Stimulated activated CD8-positive, alpha-beta memory T cell treated with anti-CD3 and anti-CD28 coated beads, Interleukin-15, amount 100 ng/mL, for 48 hours (primary cell): Measurements from ENCODE around the gene SSX2IP.

Experiments
- DNase-seq, 2 donors: peaks; one replicate each; pipeline ENCODE4 v3.0.0-alpha.2; 2020; ENCODE audit warnings: low read depth in 2 of 2

The SSX2IP gene

DNA sequence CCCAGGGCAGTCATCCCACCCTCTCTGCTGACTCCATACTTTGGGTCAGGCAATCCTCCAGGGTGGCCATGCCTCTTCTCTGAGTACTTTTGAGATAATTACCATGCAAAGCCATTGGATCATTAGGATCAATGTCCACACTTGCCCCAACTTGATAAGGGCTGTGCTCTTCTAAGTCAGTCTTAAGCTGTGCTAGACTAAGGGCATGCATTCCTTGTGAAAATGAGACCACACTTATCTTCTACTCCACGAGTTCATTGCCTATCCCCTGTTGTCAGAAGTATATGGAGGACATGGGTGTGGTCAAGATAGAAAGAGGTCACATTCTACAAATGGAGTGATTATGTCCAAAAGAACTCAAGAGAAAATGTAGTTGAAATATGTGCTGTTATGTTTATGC lies 18.9 kb upstream of the SSX2IP start:
- no peak for DNase-seq

DNA sequence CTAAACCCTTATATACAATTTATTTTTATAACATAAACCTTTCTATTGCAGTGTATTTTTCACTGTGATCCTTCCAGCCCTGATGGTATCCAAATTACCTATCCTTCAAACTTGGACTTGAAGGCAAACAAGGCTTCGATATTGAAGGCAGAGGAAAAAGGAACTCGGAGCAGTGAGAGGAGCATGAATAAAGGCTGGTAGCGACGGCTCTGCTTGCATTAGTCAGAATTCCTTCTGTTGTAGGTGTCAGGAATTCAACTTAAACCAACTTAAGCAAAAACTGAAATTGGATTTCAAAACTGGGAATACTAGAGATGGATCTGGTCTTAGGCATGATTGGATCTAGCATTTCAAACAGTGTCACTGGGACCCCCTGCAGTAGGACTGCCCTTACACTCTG lies 17.8 kb upstream of the SSX2IP start:
- DNase-seq, result no peak

DNA sequence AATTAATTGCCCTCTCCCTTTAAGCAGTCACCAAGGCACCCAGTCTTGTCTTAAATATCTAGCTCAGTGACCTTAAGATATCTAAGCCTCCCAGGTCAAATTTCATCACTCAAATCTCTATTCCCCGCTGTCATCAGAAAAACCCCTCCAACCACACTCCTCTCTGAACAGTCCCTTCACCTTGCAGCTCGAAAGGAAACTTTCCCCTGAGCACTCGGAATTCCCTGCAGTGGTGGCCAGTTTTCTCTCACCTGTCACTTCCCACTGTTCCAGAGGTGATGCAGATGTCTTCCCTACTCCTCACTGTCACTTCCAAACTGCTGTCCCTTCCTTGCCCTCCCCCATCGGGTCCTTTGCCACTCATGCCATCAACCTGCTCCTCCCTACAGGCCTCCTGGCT lies 15.3 kb upstream of the SSX2IP start:
- DNase-seq, result no peak

DNA sequence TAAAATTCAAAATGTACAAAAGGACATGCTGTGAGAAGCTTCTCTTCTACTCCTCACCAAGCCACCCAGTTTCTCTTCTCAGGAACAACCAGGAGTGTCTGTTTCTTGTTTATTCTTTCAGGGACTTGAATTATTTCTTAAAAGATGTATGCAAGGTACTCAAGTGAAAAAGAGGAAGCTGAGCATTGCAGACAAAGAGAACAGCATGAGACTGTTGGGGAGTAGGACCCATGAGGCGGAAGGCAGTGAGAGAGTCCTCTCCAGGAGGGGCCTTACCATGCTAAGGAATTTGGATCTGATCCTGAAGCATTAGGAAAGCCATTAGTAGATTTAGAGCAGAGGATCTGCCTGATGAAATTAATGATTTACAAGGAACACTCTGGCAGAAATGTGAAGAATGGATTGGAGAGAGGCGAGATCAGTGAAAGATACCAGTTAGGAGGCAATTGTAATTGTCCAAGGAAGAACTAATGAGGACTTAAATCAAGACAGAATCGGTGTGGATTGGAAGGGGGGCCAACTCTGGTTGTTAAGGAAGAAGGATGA lies 14.7 kb upstream of the SSX2IP start:
- no peak for DNase-seq

DNA sequence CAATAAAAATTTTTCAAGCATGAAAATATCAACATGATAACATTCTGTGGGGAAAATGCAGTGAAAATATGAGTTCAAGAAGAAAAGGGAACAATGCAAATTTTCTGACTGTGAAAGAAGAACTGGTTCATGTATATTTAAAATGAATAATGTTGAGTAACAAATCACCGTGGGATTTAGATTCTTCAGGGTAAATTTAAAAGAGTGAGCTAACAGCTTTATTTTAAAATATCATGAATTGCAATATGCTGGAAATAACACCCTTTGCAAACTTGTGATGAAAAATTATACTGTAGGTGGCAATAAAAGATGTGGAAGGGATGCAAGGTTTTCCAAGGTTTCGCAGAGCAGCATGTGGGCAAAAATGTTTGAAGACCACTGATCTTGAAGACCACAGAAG lies 13.2 kb upstream of the SSX2IP start:
- no peak for DNase-seq

DNA sequence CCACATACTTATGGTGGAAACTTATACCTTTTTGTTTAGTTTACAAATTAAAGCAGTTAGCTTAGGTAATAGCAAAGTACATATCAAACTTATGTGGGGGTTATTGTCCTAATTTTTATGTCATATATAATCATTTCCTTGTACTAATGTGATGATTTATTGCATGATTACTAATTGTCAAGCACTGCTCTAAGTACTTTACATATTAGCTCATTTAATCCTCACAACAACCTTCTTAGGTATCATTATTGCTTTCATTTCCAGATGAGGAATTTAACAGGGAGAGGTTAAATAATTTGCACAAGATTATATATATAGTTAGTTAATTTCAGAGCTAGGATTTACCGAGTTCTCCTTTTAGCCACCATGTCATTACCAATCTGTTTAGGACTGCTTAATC lies 11.9 kb upstream of the SSX2IP start:
- DNase-seq, result no peak

DNA sequence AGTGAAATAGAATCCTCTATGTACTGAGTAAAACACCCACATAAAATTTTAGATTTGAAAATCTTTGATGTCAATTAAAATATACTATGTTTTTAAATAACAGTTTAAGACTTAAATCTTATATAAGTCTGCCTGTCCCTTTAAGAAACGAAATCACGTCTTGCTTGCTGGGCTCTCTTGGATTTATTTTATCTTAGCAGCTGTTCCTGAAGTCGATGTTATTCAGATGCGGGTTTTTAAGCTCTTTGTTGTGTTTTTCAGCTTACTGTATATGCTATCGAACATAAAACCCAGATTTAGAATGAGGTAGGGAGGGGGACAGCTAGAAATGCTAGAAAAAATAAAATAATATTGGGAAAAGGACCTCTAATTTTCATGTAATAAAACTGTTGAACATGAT lies 11.1 kb upstream of the SSX2IP start:
- no peak for DNase-seq

DNA sequence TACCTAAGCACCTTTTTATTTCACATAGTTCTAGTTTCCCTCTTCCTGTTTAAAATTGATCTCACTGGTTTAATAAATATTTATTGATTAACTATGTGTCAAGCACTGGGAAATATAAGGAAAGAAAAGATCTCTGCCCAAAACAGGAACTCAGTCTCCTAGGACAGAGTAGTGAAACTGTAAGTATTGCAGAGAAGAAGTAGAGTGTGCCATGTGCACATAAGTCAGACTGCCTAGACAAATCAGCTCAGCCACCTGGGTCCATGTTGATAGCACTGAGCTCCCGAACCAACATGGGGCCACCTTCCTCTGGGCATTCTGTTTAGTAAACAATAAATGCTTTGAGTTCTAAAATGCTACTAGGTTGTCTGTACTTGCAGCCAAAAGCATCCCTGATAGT lies 9.8 kb upstream of the SSX2IP start:
- no peak for DNase-seq

DNA sequence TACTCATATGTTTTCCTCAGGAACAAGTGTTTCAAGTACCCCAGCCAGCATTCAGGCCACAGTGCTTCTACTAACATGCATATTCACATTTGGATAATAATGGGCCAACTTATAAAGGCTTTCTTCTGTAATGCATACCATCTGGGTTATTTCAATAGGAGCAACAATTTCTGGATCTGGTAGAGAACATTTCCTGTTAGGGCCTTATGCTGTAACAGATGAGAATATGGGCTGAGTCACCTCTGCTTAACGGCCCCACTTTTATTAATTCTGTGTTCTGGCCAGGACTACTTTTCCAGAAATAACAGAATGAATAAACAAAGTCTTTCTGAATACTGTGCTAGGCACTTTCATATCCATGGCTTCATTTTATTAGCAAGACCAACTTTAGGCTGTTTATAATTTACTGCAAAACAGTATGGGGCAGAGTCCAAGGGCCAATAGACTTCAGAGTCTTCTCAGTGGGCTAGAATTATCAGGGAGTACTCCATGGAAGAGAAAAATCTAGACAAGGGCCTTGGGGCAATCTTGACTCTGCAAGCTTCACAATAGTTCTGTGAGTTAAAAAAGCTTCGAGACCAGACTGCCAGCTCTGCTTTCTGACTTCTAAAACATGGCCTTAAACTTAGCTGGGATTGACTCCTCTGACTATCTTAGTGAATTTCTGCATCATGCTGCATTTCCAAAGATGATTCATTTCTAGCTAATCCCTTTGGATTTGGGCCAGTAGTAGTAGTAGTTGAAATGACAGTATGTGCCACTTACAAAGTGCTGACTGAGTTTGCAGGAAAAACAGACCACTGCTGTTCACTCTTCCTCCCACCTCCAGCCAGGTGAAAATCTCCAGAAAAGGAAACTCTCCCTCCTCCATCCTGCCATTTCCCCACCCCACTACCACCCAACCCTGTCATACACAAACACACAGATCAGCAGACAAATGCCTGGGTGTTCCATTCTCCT lies 8.2 kb upstream of the SSX2IP start:
- DNase-seq, result no peak

DNA sequence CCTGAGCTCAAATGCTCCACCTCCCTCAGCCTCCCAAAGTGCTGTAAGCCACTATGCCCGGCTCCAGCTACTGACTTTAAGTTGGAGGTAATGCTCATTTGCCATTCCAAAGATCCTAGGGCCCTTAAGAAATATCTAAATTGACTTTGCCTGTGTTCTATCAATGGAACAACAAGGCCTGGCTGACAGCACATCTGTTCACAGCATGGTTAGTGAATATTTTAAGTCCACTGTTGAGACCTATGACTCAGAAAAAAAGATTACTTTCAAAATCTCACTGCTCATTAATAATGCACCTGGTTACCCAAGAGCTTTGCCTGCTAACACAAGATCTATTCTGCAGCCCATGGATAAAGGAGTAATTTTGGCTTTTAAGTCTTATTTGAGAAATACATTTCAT lies 3.5 kb upstream of the SSX2IP start:
- no peak for DNase-seq

DNA sequence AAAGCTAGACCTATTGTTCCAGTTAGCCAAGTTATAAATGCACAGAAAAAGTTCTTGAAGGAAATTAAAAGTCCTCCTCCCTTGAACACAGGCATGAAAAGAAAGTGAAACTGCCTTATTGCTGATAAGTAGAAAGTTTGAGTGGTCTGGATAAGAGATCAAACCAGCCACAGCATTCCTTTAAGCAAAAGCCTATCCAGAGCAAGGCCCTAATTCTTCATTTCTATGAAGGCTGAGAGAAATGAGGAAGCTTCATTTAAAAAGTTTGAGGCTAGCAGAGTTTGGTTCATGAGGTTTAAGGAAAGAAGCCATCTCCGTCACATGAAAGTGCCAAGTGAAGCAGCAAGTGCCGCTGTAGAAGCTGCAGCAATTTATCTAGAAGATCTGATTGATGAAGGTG lies 2.7 kb upstream of the SSX2IP start:
- DNase-seq, result no peak

DNA sequence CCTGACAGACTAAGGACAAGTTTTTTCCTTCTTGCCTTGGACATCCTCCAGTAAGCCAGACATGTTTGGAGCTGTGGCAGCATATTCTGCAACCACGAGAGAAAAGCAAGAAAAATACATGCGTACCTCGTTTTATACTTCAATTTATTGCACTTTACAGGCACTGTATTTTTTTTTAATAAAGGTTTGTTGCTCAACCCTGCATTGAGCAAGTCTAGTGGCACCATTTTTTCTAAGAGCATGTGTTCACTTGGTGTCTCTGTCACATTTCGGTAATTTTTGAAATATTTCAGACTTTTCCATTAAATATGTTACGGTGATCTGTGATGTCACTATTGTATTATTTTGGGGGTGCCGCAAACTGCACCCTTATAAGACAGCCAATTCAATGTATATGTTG lies 2.1 kb upstream of the SSX2IP start:
- no peak for DNase-seq

DNA sequence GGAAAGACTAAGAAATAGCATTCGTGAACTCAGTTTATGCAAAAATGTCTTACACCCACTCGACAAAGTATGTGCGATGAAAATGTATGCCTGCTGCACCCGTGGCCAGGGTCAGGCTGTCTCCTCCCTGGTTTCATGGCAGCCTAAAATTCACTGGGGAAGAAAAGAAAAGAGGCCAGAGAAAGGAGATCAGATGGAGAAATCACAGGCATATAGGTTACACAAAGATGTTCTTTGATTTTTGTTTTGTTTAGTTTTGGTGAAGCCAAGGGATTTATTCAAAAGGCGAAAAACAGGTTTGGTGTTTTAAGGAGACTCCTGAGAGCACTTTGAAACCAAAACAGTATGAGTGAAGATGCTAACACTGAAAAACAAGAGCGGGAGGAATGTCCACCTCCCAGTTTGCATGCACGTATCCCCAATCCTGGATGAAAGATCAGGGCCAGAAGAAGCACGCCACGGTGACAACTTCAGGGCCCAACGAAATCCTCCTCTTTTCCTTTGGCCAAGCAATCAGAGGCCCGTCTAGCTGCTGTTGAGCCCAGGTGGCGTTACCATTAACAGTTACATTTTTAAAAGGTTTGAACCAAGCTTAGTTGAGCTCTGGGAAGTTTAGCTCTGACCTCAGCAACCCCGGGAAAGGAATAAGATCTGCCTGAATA lies 992 bp upstream of the SSX2IP start:
- no peak for DNase-seq

DNA sequence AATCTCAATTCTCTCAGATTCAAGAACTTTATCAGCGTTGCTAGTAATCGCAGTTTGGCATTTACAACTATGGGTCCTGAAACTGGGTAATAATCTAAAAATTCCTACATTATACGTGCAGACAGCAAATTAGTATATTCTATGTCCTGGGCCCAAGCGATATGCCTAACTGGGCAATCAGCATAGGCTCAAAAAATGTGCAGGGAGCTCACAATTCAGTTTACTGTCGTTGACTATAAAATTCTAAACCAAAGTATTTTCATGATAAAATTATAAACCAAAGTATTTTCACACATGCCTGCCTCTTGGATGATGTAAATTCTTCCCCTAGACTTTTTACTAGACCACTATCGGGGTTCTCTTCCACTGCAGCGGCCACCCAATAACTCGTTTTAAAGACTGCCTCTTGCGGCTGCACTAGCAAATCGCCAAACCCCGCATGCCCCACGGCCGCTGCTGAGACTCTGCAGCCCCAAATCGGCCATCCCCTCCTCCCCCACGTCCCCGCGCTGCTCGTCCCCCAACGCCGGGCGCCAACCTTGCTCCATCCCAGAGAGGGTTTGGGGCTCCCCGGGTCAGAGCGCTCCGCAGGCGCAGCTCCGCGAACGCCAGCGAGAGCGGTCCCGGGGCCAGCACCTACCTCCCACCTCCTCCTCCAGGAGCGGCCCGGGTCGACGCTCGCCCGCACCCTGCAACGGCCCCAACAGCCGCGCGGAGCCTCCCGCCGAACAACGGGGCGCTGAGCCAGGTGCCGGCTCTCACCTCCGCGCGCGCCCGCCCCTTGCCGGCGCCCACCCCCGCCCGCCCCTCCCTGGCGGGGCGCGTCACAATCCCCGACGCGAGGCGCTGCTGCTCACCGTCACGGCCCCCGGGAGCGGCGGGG lies 506 bp downstream of the SSX2IP start:
- no peak for DNase-seq

DNA sequence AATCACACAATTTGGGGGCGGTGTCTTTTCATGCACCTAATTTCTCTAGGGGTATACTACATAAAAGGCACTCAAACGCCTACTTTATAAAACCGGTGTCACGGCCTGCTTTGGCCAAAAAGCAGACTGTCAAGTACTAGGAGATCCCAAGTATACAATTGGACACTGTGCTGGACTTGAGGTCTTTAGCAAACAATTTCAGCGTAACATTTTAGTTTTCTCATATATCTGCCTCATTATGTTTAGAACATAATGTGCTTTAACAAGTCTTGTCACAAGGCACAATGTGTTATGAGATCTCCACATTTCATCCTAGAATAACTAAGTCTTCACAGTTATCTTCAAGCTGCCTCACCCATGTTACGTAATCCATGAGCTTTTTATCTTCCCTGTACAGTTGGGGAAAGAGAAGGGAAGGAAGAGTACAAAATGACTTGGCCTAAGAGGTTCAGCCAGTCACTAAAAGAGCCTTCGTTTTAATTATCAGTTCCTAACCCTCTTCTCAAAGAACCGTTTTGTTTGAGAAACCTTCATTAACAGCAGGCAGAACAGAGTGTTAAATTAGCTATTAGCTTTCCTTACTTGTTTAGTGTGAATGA lies 1.7 kb downstream of the SSX2IP start:
- DNase-seq, result no peak

DNA sequence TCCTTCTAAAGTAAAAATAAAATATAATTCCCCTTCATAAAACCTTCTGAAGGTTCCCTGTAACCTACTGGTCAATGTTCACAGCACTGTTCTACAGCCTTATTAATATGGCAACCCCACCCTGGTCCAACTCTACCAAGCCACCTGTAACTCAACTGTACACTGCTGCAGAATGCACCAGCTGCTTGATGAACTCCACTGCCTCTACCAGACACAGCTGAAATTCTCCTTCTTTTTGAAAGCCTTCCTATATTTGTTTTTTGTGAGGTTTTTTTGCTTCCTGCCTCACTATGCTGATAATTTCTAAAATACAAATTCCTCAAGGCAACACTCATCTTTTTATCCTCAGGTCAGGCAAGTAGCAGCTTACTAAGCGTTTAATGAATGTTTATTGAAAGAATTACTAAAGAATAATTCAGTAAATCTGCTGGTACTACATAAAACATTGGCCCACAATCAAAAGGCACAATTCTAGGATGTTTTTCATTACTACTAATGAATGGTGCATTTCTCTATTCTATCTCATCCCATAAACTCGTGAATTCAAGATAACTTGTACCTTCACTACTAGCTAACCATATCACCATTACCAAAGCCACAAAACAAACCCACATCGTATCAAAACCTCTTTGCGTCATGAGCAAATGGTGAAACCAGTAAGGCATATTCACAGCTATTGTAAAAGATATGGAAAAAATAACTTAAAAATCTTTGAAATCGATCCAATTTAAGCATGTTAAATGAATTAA lies 2.4 kb downstream of the SSX2IP start:
- no peak for DNase-seq

DNA sequence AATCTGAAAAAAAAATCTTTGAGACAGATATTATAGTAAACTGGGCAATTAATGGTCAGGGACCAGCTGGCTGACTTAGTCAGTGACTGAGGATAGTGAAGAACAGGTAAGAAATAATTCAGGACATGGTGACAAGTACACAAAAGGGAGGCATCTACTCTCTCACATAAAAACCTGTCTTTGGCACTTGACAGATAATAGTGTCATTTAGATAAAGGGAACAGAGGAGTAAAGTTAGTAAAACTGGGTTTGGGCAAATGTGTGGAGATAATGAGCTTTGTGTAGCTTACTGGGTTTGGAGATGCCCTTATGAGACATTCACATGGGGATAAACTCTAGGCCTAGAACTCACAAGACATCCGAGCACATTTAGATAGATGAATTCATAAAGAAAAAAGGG lies 4.0 kb downstream of the SSX2IP start:
- DNase-seq, result no peak

DNA sequence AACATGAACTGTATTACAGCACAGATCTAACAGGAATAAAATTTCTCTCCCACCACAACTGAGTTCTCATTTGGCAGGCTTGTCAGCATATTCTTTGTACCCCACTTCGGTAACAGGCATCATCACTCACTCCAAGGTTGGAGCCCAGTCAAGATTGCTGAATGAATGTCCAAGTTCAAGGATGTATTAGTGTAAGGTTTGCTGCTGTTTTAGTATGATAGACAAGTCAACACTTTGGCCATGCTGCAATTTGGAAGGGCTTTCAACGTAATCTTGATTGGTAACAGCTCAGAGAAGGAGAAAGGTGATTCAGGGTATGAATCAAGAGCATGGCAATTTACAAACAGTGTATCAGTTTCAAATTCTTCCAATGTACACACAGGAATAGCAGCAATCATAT lies 6.8 kb downstream of the SSX2IP start:
- no peak for DNase-seq

DNA sequence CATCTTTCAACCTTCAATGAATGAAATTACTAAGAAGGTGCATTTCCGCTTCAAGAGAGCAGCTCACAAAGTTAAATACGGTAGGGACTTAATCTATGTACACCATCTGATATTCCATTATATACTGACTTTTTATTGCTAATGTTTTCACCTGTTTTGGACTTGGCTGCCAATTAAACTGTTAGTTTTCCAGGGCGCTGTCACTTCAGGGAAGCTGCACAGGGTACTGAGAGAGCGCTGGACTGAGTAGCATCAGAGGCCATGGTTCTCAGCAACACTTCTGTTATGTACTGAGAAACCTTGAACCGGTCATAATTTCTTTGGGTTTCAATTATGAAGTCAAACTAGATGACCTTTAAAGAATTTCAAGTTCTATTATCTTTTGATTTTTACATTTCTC lies 8.2 kb downstream of the SSX2IP start:
- DNase-seq, result no peak

DNA sequence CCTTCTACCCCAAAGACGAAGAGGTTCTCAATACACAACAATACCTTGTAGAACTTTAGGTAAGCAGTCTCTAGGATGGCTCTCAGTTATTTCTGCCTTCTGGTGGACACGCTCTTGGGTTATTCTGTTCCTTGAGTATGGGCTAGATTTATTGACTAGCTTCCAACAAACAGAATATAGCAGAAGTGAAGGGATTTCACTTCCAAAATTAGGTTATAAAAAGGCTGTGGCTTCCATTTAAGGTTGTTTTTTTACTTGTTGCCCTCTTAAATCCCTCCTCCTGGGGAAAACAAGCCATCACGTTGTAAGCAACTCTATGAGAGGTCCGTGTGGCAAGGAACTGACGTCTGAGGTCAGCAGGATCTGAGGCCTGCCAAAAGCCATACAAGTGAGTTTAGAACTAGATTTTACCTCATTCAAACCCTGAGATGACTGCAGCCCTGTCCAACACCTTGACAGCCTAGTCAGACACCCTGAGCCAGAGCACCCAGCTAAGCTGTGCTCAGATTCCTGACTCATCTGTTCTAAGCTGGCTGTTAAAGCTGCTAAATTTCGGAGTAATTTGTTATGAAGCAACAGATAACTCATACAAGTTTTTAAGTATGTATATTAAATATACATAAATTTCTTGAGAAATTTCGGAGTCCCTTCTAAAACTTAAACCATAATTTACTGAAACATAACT lies 12.7 kb downstream of the SSX2IP start:
- no peak for DNase-seq
